HepG2 (cell line): ENCODE measurements around the gene AP1M2. TPM values are rescaled to one million over a fixed set of nuclear protein-coding genes. Genes with fewer than 3 reads are reported as not detected.

Source experiments
- ATAC-seq: fragments of 200-7000 bp; cut with Tn5 transposase; 3 replicates; pipeline ENCODE4 v1.9.1; 2020; ENCODE audit warnings: mild to moderate bottlenecking, moderate library complexity
- BruUV-seq: library from RNA; stranded (reverse); fragments of 400-500 nt; replicated peaks from 2 replicates; lab custom pipeline; 2021; lab: Mats Ljungman, UMichigan
- CTCF ChIA-PET: fragments of 300-600 bp; formaldehyde crosslinking; extraction: SDS; loops from one replicate; lab custom pipeline; 2021; ENCODE audit warnings: low total read pairs, inconsistent platforms, low intra/inter-chr PET ratio; lab: Yijun Ruan, JAX
- POLR2A ChIA-PET: fragments of 350-600 bp; sonication (Branson Sonifier 250); formaldehyde crosslinking; loops from one replicate; lab custom pipeline; 2020; ENCODE audit warnings: antibody characterized with exemption, inconsistent platforms; lab: Yijun Ruan, JAX
- DNase-seq: peaks from one replicate; pipeline ENCODE4 v3.0.0-alpha.2; 2015; ENCODE audit warnings: low spot score
- FAIRE-seq: peaks from 3 replicates; lab custom pipeline; 2011; peaks lifted over from hg19 to GRCh38; lab: Jason Lieb, UNC
- H2AFZ ChIP-seq: one replicate; pipeline ENCODE4 v1.6.1; 2011; ENCODE audit warnings: low read length, inconsistent platforms
- H3K27ac ChIP-seq: fragments of 300-600 bp; 3 replicates; pipeline ENCODE4 v1.8.0; 2011; ENCODE audit warnings: mixed run types, mild to moderate bottlenecking, mixed read lengths, low read length, inconsistent platforms; ENCODE audit not compliant: insufficient read depth; ENCODE audit errors: extremely low read length
- H3K27me3 ChIP-seq, 2 experiments: fragments of 200-600 bp in 1 of 2; 2 replicates in 1 of 2; 3 replicates in 1 of 2; pipeline versions ENCODE4 v1.6.0 to v1.8.0; 2011; ENCODE audit warnings: low read length in 2 of 2, mild to moderate bottlenecking in 2 of 2, moderate library complexity in 2 of 2, inconsistent platforms in 1 of 2; ENCODE audit not compliant: insufficient read depth in 2 of 2, control insufficient read depth in 1 of 2
- H3K36me3 ChIP-seq, 2 experiments: fragments of 200-600 bp in 1 of 2; replicated peaks in 1 of 2; 2 replicates in 1 of 2; 3 replicates in 1 of 2; pipeline versions ENCODE4 v1.5.1 to v1.8.0; 2011; ENCODE audit warnings: low read length in 2 of 2, inconsistent platforms in 1 of 2; ENCODE audit not compliant: insufficient read depth in 2 of 2, control insufficient read depth in 1 of 2
- H3K4me1 ChIP-seq: 2 replicates; pipeline ENCODE4 v1.5.1; 2012; ENCODE audit warnings: low read length, inconsistent platforms; ENCODE audit not compliant: insufficient read depth
- H3K4me2 ChIP-seq: 2 replicates; pipeline ENCODE4 v1.6.0; 2011; ENCODE audit warnings: low read depth, low read length, inconsistent platforms
- H3K4me3 ChIP-seq, 3 experiments: fragments of 200-600 bp in 1 of 3; sonication (generic), shearing (Covaris generic) in 1 of 3; replicated peaks in 1 of 3; 2 replicates each; pipeline ENCODE4 v1.5.1; 2011 to 2016; ENCODE audit warnings: low read length in 3 of 3, inconsistent platforms in 2 of 3, low read depth in 2 of 3, mild to moderate bottlenecking in 2 of 3, control low read depth in 1 of 3, mixed read lengths in 1 of 3; ENCODE audit not compliant: insufficient read depth in 1 of 3
- H3K79me2 ChIP-seq: one replicate; pipeline ENCODE4 v1.6.1; 2011; ENCODE audit warnings: low read length, inconsistent platforms; ENCODE audit not compliant: insufficient read depth
- H3K9ac ChIP-seq: 2 replicates; pipeline ENCODE4 v1.6.0; 2011; ENCODE audit warnings: mild to moderate bottlenecking, low read depth, low read length, inconsistent platforms; ENCODE audit not compliant: insufficient read depth
- H3K9me3 ChIP-seq: 2 replicates; pipeline ENCODE4 v1.5.1; 2012; ENCODE audit warnings: mild to moderate bottlenecking, low read length
- H4K20me1 ChIP-seq: 2 replicates; pipeline ENCODE4 v1.6.0; 2011; ENCODE audit warnings: inconsistent platforms, mild to moderate bottlenecking, low read length, moderate library complexity; ENCODE audit not compliant: insufficient read depth
- CHD4 ChIP-seq: fragments of 200-600 bp; sonication (generic); IDR thresholded peaks from 2 replicates; pipeline ENCODE4 v1.7.0; 2017; ENCODE audit warnings: mild to moderate bottlenecking, low read length, borderline replicate concordance
- HMGXB4 ChIP-seq, 2 experiments: sonication (generic) in 1 of 2; formaldehyde crosslinking in 1 of 2; IDR thresholded peaks; 2 replicates each; pipeline versions ENCODE4 v1.4.0 to v1.6.1; 2018 to 2020; ENCODE audit warnings: missing genetic modification reagents in 2 of 2, borderline replicate concordance in 1 of 2, low read depth in 1 of 2, mild to moderate bottlenecking in 1 of 2, missing biosample characterization in 1 of 2
- NFAT5 ChIP-seq: sonication (generic); formaldehyde crosslinking; IDR thresholded peaks from 2 replicates; pipeline ENCODE4 v1.4.0; 2020; ENCODE audit warnings: missing genetic modification reagents
- NR2C2 ChIP-seq: sonication (generic); formaldehyde crosslinking; IDR thresholded peaks from 2 replicates; pipeline ENCODE4 v1.4.0; 2020; ENCODE audit warnings: missing genetic modification reagents, mild to moderate bottlenecking, moderate library complexity, borderline replicate concordance
- SP2 ChIP-seq: sonication (generic); formaldehyde crosslinking; IDR thresholded peaks from 2 replicates; pipeline ENCODE4 v1.5.1; 2020; ENCODE audit warnings: mild to moderate bottlenecking, missing genetic modification reagents
- THRA ChIP-seq: sonication (generic); formaldehyde crosslinking; IDR thresholded peaks from 2 replicates; pipeline ENCODE4 v1.4.0; 2020; ENCODE audit warnings: missing genetic modification reagents, borderline replicate concordance
- ZBTB33 ChIP-seq: sonication (generic); formaldehyde crosslinking; IDR thresholded peaks from 2 replicates; pipeline ENCODE4 v1.4.0; 2020; ENCODE audit warnings: missing genetic modification reagents
- ZMYM3 ChIP-seq: sonication (generic); formaldehyde crosslinking; IDR thresholded peaks from 2 replicates; pipeline ENCODE4 v1.5.1; 2020; ENCODE audit warnings: mild to moderate bottlenecking, missing genetic modification reagents
- ZNF616 ChIP-seq: sonication (generic); formaldehyde crosslinking; IDR thresholded peaks from 2 replicates; pipeline ENCODE4 v1.5.0; 2020; ENCODE audit warnings: low read depth, mild to moderate bottlenecking, missing genetic modification reagents
- ZNF770 ChIP-seq: sonication (generic); formaldehyde crosslinking; IDR thresholded peaks from 2 replicates; pipeline ENCODE4 v1.5.0; 2020; ENCODE audit warnings: mild to moderate bottlenecking, missing genetic modification reagents
- WGBS: methylation state at CpG from one replicate; pipeline ENCODE4 v1.1.6; 2017; ENCODE audit warnings: low lambda C conversion rate; 5-methylcytosine and 5-hydroxymethylcytosine counted together
- in situ Hi-C: cut with HindIII; loops from 2 replicates; pipeline ENCODE4 v1.10.0; 2017; ENCODE audit warnings: low pct_unique_long_range_greater_than_20kb; ENCODE audit not compliant: extremely low pct_ligation_motif_present
- intact Hi-C: fragments of 100-400 bp; cut with micrococcal nuclease; formaldehyde crosslinking; loops from one replicate; pipeline ENCODE4 v1.10.0; 2022; ENCODE audit not compliant: unreplicated experiment
- polyA plus RNA-seq, 8 experiments: library from polyadenylated mRNA; depleted of rRNA in 3 of 8; stranded (reverse) in 7 of 8; unstranded in 1 of 8; fragments of >200 nt; fragmentation: Illumina TruSeq in 4 of 8; extraction: Trizol in 4 of 8; gene quantifications; 2 replicates each; pipeline versions ENCODE4 v1.2.1 to v1.2.3, GENCODE V29; 2011 to 2016; ENCODE audit warnings: low read depth in 4 of 8, missing spikeins in 1 of 8, mixed read lengths in 1 of 8; ENCODE audit not compliant: insufficient read depth in 1 of 8
- total RNA-seq, 5 experiments: library from RNA; depleted of rRNA; stranded (reverse); fragments of >200 nt; fragmentation: Illumina TruSeq; extraction: Trizol; gene quantifications; 2 replicates each; pipeline ENCODE4 v1.2.3, GENCODE V29; 2016; ENCODE audit warnings: low read depth in 1 of 5

Gene AP1M2
- total and polyA plus RNA-seq, 2 of the 13 experiments (the other 11 are each of a cell fraction or from before 2014, with no cell fraction given): 6.3 to 76.8 TPM

- Histone ChIP-seq H3K27ac (peak overlapping the region; percentile 76), H3K4me1 (peaks cover 17% of the 10 kb centered on the region), H3K9ac (peak overlapping the region; percentile 91; the same call in 1 of the 2 replicates), H3K36me3 (peaks cover 2 to 7% of the 10 kb centered on the region in 2 experiments; a peak in 3 of 5 replicates), H3K4me3 (peak overlapping the region; percentile 78 to 98 (median 89); a peak in 3 of 6 replicates), H2AFZ (no peak overlapping the region), H3K9me3 (no peaks in the 10 kb centered on the region), H3K27me3 (0 out of 5 replicates have a peak, but pooled peaks cover 0 to 6% of the 10 kb centered on the region in 2 experiments), H4K20me1 (no peaks in the 10 kb centered on the region), H3K4me2 (peak overlapping the region; percentile 74), H3K79me2 (no peaks in the 10 kb centered on the region)
- ChIA-PET CTCF (no interaction called here), POLR2A (interaction anchor here (1.0 kb wide), 1 partner anchor 10 kb away, joined by 4 read pairs; no protein-coding TSS in a partner anchor)
- FAIRE-seq: no peak
- intact Hi-C loops (no loop called here), in situ Hi-C loops (no loop called here)
- BruUV-seq: no TSS peak
- WGBS: 44% methylated on average over 8 of the region's 8 CpGs
- DNase-seq: no peak
- no peak for ATAC-seq
- TF ChIP-seq NFAT5 (no peak), SP2 (CRISPR knock-in tag) (no peak), ZNF616 (CRISPR knock-in tag) (no peak), ZBTB33 (CRISPR knock-in tag) (peak; percentile 63; the same call in 1 of the 2 replicates), NR2C2 (CRISPR knock-in tag) (no peak), ZNF770 (peak; percentile 97), ZMYM3 (peak; percentile 53; the same call in 1 of the 2 replicates), THRA (CRISPR knock-in tag) (no peak), CHD4 (0 out of 2 replicates have a peak, but pooled peaks have one; percentile 37), HMGXB4 (CRISPR knock-in tag; IDR thresholded peaks at IDR 0.05; ENCODE audit: borderline replicate concordance in 1 of 2, low read depth in 1 of 2) (0 out of 4 replicates have a peak, but pooled peaks of 1 of the 2 experiments have one; percentile 1)
Measured at GRCh38 chr19:10543059-10543419, 44.1 kb downstream of the AP1M2 start.
